PC-9 (cell line): ENCODE measurements around the gene SLC26A4. TPM values are rescaled to one million over a fixed set of nuclear protein-coding genes. Genes with fewer than 3 reads are reported as not detected.

ENCODE experiments used
- BruUV-seq: library from RNA; stranded (reverse); fragments of 400-500 nt; replicated peaks from 2 replicates; lab custom pipeline; 2021; lab: Mats Ljungman, UMichigan
- CTCF ChIA-PET: fragments of 300-600 bp; sonication (Branson Sonifier 250); formaldehyde crosslinking; loops from one replicate; lab custom pipeline; 2022; ENCODE audit warnings: antibody characterized with exemption; lab: Charles Lee
- POLR2A ChIA-PET: fragments of 300-600 bp; sonication (Branson Sonifier 250); formaldehyde crosslinking; loops from one replicate; lab custom pipeline; 2022; ENCODE audit warnings: antibody characterized with exemption; ENCODE audit not compliant: unreplicated experiment; lab: Charles Lee
- DNase-seq, 2 experiments: peaks; one replicate each; pipeline versions ENCODE4 v3.0.0 to v3.0.0-alpha.2; 2015 to 2022; ENCODE audit warnings: mixed read lengths in 1 of 2
- H2AFZ ChIP-seq: fragments of 200-600 bp; sonication (generic); 2 replicates; pipeline ENCODE4 v1.8.1; 2017; ENCODE audit warnings: antibody characterized with exemption
- H3F3A ChIP-seq: fragments of 200-600 bp; sonication (generic); 2 replicates; pipeline ENCODE4 v1.8.1; 2017; ENCODE audit warnings: antibody characterized with exemption, mild to moderate bottlenecking, low read depth; ENCODE audit not compliant: insufficient read depth
- H3K27ac ChIP-seq: fragments of 200-600 bp; sonication (generic); 2 replicates; pipeline ENCODE4 v1.6.1; 2016; ENCODE audit warnings: mixed run types
- H3K27me3 ChIP-seq: fragments of 200-600 bp; sonication (generic); 2 replicates; pipeline ENCODE4 v1.6.1; 2016; ENCODE audit warnings: low read depth, mixed run types; ENCODE audit not compliant: insufficient read depth
- H3K36me3 ChIP-seq: fragments of 200-600 bp; sonication (generic); 2 replicates; pipeline ENCODE4 v1.6.1; 2016; ENCODE audit warnings: low read depth, mixed run types
- H3K4me1 ChIP-seq: fragments of 200-600 bp; sonication (generic); replicated peaks from 2 replicates; pipeline ENCODE4 v1.6.1; 2016; ENCODE audit warnings: mixed run types; ENCODE audit not compliant: insufficient read depth
- H3K4me2 ChIP-seq: fragments of 200-600 bp; sonication (generic); 2 replicates; pipeline ENCODE4 v1.6.1; 2017; ENCODE audit warnings: mixed run types
- H3K4me3 ChIP-seq: fragments of 200-600 bp; sonication (generic); 2 replicates; pipeline ENCODE4 v1.6.1; 2016; ENCODE audit warnings: mixed run types
- H3K79me2 ChIP-seq: fragments of 200-600 bp; sonication (generic); 2 replicates; pipeline ENCODE4 v1.6.1; 2017; ENCODE audit warnings: low read depth, mixed run types
- H3K9me2 ChIP-seq: fragments of 200-600 bp; sonication (generic); 2 replicates; pipeline ENCODE4 v1.8.1; 2017; ENCODE audit warnings: mild to moderate bottlenecking; ENCODE audit not compliant: insufficient read depth
- H3K9me3 ChIP-seq: fragments of 200-600 bp; sonication (generic); 2 replicates; pipeline ENCODE4 v1.8.1; 2016; ENCODE audit warnings: low read depth; ENCODE audit not compliant: insufficient read depth
- H4K20me1 ChIP-seq: fragments of 200-600 bp; sonication (generic); 2 replicates; pipeline ENCODE4 v1.8.1; 2017; ENCODE audit not compliant: insufficient read depth
- CTCF ChIP-seq: fragments of 200-600 bp; sonication (generic); conservative IDR thresholded peaks from 2 replicates; pipeline ENCODE4 v1.6.1; 2017; ENCODE audit warnings: mixed run types, antibody characterized with exemption, mild to moderate bottlenecking, moderate library complexity
- EZH2 ChIP-seq: fragments of 200-600 bp; sonication (generic); IDR thresholded peaks from 2 replicates; pipeline ENCODE4 v1.8.0; 2017; ENCODE audit warnings: antibody characterized with exemption, low read depth
- intact Hi-C: fragments of 100-400 bp; cut with micrococcal nuclease; formaldehyde crosslinking; loops from one replicate; pipeline ENCODE4 v1.10.0; 2022; ENCODE audit not compliant: unreplicated experiment
- total RNA-seq: library from RNA; stranded (reverse); gene quantifications from 2 replicates; pipeline ENCODE4 v1.2.3, GENCODE V29; 2021

Gene SLC26A4
- total RNA-seq, 1 experiment from 2014 or later = 1.7 TPM

GRCh38 chr7:107693396-107693795, 32.8 kb downstream of the SLC26A4 start:
- DNase-seq = no peak
- no peaks in the 10 kb centered on the region for H3K4me1 ChIP-seq
- BruUV-seq = no TSS peak
- H3K4me2 ChIP-seq = no peak overlapping the region
- H3F3A ChIP-seq = no peaks in the 10 kb centered on the region
- H3K9me3 ChIP-seq = no peaks in the 10 kb centered on the region
- no peak overlapping the region for H3K4me3 ChIP-seq
- H3K27ac ChIP-seq = no peak overlapping the region
- no peak for TF ChIP-seq EZH2
- no peak for TF ChIP-seq CTCF
- no peaks in the 10 kb centered on the region for H3K9me2 ChIP-seq
- H3K79me2 ChIP-seq = no peaks in the 10 kb centered on the region
- no peaks in the 10 kb centered on the region for H4K20me1 ChIP-seq
- no peak overlapping the region for H2AFZ ChIP-seq
- no peaks in the 10 kb centered on the region for H3K36me3 ChIP-seq
- intact Hi-C loops = no loop called here
- H3K27me3 ChIP-seq = no peaks in the 10 kb centered on the region
- CTCF ChIA-PET = no interaction called here
- POLR2A ChIA-PET = interaction anchor here (0.6 kb wide), 1 partner anchor 22 kb away, joined by 8 read pairs; no protein-coding TSS in a partner anchor

GRCh38 chr7:107694386-107694785, 33.8 kb downstream of the SLC26A4 start:
- POLR2A ChIA-PET = interaction anchor here (0.6 kb wide), 2 partner anchors 12 to 189 kb away, joined by 3 to 4 read pairs; no protein-coding TSS in a partner anchor
- no peak for DNase-seq

GRCh38 chr7:107696330-107696946, 35.8 kb downstream of the SLC26A4 start:
- H4K20me1 ChIP-seq = no peaks in the 10 kb centered on the region
- intact Hi-C loops = no loop called here
- H3K4me2 ChIP-seq = no peak overlapping the region
- H2AFZ ChIP-seq = no peak overlapping the region
- H3K36me3 ChIP-seq = no peaks in the 10 kb centered on the region
- no TSS peak for BruUV-seq
- no peak overlapping the region for H3K27ac ChIP-seq
- CTCF ChIA-PET = interaction anchor here (0.5 kb wide), 1 partner anchor 178 kb away, joined by 3 read pairs; no protein-coding TSS in a partner anchor
- H3K4me3 ChIP-seq = no peak overlapping the region
- H3K4me1 ChIP-seq = no peaks in the 10 kb centered on the region
- no peaks in the 10 kb centered on the region for H3K79me2 ChIP-seq
- POLR2A ChIA-PET = interaction anchor here (0.6 kb wide), 1 partner anchor 202 kb away, joined by 6 read pairs; no protein-coding TSS in a partner anchor
- no peaks in the 10 kb centered on the region for H3K9me3 ChIP-seq
- H3K9me2 ChIP-seq = no peaks in the 10 kb centered on the region
- DNase-seq = no peak
- H3K27me3 ChIP-seq = no peaks in the 10 kb centered on the region
- TF ChIP-seq EZH2 (no peak), CTCF (no peak)
- no peaks in the 10 kb centered on the region for H3F3A ChIP-seq

More at GRCh38 chr7:107694386-107694785, 33.8 kb downstream of the SLC26A4 start:
- intact Hi-C loops = no loop called here
- no peaks in the 10 kb centered on the region for H4K20me1 ChIP-seq
- H3K79me2 ChIP-seq = no peaks in the 10 kb centered on the region
- no TSS peak for BruUV-seq
- TF ChIP-seq EZH2 = no peak
- no peak for TF ChIP-seq CTCF
- no peak overlapping the region for H3K4me3 ChIP-seq
- H3K9me2 ChIP-seq = no peaks in the 10 kb centered on the region
- H2AFZ ChIP-seq = no peak overlapping the region
- H3K4me1 ChIP-seq = no peaks in the 10 kb centered on the region
- H3K27ac ChIP-seq = no peak overlapping the region
- no peaks in the 10 kb centered on the region for H3F3A ChIP-seq
- CTCF ChIA-PET = no interaction called here
- no peak overlapping the region for H3K4me2 ChIP-seq
- no peaks in the 10 kb centered on the region for H3K36me3 ChIP-seq
- no peaks in the 10 kb centered on the region for H3K27me3 ChIP-seq
- no peaks in the 10 kb centered on the region for H3K9me3 ChIP-seq
